Fibroblast of gingiva (primary cell): Measurements from ENCODE around the gene PRR5L.
"Not testable (repeated sequence)": the region's sequence is repeated elsewhere in the genome, so short reads cannot be mapped to it uniquely, and the experiment has no call there.

ENCODE experiments used
- DNase-seq: peaks from one replicate; pipeline ENCODE4 v3.0.0-alpha.2; 2011; ENCODE audit warnings: low read depth

The PRR5L gene

GRCh38 chr11:36281850-36282249 is 14.2 kb upstream of the PRR5L start:
- DNase-seq: no peak

GRCh38 chr11:36282926-36283325 is 13.2 kb upstream of the PRR5L start:
- DNase-seq: no peak

- no peak for DNase-seq
Observed at GRCh38 chr11:36288442-36289225, 7.5 kb upstream of the PRR5L start.

GRCh38 chr11:36289226-36289852 is 6.7 kb upstream of the PRR5L start, which contains the start of gene COMMD9:
COMMD9 (minus strand) TSS chr11:36289424; CDS start chr11:36289412, 12 bp downstream.
- DNase-seq: peak; percentile 86

DNA sequence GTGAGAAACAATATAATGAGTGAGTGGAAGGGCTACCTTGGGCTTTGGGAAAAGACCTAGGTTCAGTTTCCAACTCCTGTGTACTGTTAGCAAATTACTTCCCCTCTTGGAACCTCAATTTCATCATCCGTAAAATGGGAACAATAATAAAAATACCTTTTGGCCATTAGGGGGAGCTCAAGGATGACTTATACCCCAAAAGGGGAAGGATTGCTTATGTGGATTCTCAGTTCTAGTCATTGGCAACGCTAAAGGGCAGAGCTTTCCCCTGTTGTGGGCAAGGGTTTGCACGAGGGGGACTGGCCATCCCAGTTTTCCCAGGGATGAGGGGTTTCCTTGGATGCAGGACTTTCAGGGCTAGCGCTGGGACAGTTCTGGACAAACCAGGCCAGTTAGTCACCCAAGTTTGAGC is 3.8 kb upstream of the PRR5L start:
- peak; percentile 46 for DNase-seq

DNA sequence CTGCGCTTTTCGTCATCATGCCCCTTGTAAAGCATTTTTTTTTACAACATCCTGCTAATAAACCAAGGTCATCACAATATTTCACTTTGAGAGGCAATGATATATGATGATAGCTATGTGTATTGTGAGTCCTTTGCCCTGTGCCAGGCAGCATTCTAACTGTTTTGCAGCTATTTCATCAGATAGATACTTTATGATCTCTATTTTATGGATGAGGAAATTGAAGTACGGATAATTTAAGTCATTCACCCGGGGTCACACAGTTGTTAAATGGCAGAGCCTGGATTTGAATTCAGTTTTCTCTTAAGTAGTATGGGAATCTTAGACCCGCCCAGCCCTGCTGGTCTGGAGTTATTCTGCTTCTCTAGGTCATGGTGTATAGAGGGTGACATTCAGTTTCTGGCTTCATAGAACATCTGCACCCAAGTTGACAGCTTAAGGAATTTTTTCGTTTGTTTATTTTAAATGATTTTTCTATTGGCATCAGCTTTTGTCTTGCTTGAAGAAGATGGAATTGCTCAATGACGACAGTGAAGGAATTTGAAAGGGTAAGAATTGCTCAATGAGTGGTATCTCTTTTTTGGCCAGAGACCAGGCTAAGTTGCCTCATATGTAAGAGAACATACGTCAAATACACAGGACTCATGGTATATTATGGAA is 926 bp downstream of the PRR5L start:
- peak; percentile 100 for DNase-seq

DNA sequence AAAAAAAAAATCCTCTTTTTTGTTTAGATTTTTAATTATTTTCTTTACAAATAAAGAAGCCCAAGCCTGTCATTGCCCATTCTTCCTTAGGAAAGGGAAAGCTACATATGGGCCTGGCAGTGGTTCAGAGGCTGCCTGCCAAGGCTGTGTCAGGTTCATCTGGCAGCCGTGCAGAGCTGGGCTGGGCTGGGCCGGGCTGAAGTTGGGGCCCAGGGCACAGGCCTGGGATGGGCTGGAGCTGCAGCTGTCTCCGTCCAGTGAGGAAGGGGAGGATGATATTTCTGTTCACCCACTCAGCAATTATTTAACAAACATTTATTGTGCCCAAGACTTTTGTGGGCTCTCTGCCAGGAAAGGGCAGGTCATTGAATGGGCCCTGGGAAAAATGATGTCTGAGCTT is 4.6 kb downstream of the PRR5L start:
- DNase-seq: peak; percentile 84

- no peak for DNase-seq
Observed at GRCh38 chr11:36304351-36304750, 8.3 kb downstream of the PRR5L start.

DNA sequence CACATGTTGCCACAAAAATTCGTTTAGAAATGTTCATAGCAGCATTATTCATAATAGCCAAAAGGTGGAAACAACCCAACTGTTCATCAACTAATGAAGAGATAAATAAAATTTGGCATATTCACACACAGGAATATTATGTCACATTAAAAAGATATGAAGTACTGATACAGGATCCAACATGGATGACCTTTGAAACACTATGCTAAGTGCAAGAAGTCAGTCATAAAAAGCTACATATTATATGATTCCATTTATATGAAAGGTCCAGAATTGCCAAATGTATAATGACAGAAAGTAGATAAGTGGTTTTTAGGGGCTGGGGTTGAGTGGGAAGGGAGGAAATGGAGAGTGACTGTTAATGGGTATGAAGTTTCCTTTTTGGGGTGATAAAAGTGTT is 9.0 kb downstream of the PRR5L start:
- DNase-seq: no peak

- peak; percentile 52 for DNase-seq
Observed at GRCh38 chr11:36306888-36307287, 10.8 kb downstream of the PRR5L start.

DNA sequence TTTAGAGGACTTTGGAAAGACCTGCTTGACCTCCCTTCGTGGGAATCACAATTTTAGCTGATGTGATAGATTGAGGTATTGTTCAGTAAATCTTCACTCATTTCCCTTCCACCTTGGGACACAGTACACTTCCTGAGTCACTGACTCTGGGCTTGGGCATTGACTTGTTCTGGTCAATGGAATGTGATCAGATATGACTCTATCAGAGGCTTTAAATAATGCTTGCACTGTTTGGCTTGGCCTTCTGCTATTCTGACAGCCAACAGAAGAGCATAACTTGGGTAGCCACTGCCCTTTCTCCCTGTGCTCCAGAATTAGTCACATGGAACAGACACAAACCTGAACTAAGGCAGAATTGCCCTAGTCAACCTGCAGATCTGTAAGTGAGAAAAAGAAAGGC is 12.5 kb downstream of the PRR5L start:
- no peak for DNase-seq

- no peak for DNase-seq
Observed at GRCh38 chr11:36309779-36310178, 13.7 kb downstream of the PRR5L start.

- no peak for DNase-seq
Observed at GRCh38 chr11:36311926-36312595, 16.0 kb downstream of the PRR5L start.

DNA sequence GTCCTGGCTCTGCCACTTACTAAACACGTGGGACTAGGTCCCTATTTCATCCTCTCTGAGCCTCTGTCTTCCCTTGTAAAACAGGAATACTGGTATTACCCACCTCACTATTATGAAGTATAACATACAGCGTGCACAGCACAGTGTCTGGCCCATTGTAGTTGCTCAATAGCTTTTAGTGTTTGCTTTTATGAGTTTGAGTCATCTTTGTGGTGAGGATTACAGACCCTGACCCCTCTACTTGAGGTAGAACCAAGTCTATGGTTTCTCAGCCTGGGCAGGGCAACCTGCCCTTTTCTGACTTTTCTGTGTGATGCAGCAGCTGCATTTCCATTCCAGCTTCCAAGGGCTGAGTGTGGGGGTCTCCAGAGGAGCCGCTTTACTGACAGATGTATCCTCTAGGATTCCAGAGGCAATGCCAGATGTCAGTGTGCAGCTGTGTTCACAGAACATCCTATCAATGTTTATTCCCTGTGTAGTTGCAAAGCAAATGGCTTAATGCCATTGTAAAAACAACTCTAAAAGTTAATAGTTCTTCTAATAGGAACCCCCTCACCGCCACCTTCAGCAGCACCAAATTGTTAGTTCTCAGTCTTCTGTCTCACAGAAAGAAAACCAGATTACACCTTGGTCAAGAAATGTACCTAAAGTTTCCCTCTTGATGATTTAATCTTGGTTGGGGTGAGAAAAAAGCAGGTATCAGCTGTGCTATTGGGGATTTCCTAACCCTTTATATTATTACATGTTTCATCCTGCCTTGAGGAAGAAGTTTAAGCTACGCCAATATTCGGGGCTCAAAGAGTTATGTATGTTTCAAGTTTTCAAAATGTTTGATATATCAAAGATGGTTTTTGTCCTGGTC is 16.8 kb downstream of the PRR5L start:
- DNase-seq: peak; percentile 17

GRCh38 chr11:36313750-36314433 is 17.8 kb downstream of the PRR5L start:
- DNase-seq: no peak

DNA sequence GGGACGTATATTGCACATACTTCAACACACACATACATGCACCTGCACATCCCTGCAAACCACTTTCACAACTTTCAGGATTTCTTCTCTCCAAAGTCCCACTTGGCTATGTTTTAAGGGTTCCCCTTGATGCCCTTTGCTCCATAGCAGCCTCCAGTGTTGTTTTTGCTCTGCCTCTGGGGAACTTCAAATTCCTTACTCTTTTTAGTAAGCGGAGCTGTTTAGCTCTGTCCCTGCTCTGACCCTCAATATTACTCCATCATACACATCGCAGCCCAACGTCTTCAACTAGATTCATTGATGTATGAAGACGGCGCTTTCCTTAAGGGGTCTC is 18.3 kb downstream of the PRR5L start:
- DNase-seq: no peak

DNA sequence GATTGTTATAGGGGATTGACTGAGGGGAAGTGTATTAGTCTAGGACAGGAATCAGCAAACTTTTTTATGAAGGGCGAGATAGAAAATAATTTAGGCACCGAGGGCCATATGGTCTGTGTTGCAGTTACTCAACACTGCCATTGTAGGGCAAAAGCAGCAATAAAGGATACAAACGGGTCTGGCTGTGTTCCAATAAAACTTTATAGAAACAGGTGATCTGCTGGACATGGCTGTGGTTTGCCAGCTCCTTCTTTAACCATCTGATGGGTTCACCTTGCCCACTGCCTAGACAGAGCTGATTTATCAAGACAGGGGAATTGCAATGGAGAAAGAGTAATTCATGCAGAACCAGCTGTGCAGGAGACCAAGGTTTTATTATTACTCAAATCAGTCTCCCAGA is 20.0 kb downstream of the PRR5L start:
- DNase-seq: no peak

GRCh38 chr11:36317992-36318391 is 21.9 kb downstream of the PRR5L start:
- no peak for DNase-seq

- not testable (repeated sequence) for DNase-seq
Observed at GRCh38 chr11:36324956-36325355, 28.9 kb downstream of the PRR5L start.

DNA sequence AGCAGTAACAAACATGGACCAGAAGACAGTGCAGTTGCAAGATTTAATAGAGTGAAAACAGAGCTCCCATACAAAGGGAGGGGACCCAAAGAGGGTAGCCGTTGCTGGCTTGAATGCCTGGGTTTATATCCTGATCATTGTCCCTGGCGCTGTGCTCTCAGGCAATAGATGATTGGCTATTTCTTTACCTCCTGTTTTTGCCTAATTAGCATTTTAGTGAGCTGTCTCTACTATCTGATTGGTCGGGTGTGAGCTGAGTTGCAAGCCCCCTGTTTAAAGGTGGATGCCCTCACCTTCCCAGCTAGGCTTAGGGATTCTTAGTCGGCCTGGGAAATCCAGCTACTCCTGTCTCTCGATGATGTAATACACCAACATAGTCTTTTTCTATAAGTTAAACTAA is 29.3 kb downstream of the PRR5L start:
- DNase-seq: not testable (repeated sequence)
